T-helper 2 cell treated with Interferon-gamma antibody and Interleukin-4, amounts not matched to agents 5 μg/mL and 100 μg/mL, for 36 hours (primary cell): ENCODE results near the gene PCSK1.

Source experiments
- DNase-seq: peaks from one replicate; pipeline ENCODE4 v3.0.0; 2021; ENCODE audit warnings: low spot score
- H3K27ac Mint-ChIP-seq: one replicate; pipeline ENCODE4 v1.8.0; 2021; ENCODE audit warnings: mild to moderate bottlenecking, mixed read lengths
- H3K27me3 Mint-ChIP-seq: one replicate; pipeline ENCODE4 v1.8.0; 2021; ENCODE audit warnings: low read depth, mixed read lengths
- H3K36me3 Mint-ChIP-seq: one replicate; pipeline ENCODE4 v1.8.0; 2021; ENCODE audit warnings: low read depth, mixed read lengths
- H3K4me1 Mint-ChIP-seq: one replicate; pipeline ENCODE4 v1.8.0; 2021; ENCODE audit warnings: low read depth, mixed read lengths
- H3K4me3 Mint-ChIP-seq: one replicate; pipeline ENCODE4 v1.8.0; 2022; ENCODE audit warnings: mild to moderate bottlenecking, moderate library complexity, mixed read lengths
- H3K9me3 Mint-ChIP-seq: one replicate; pipeline ENCODE4 v1.8.0; 2021; ENCODE audit warnings: mixed read lengths

Gene PCSK1

GRCh38 chr5:96433066-96433447 is at the start of gene PCSK1:
Gene PCSK1, minus strand, starts transcription at chr5:96433248. Its CDS starts 206 bp downstream, at chr5:96433042.
- Mint-ChIP-seq H3K4me3 (no peak within 1 kb of the TSS), H3K4me1 (peaks cover 1% of the 10 kb centered on the region), H3K27ac (no peak within 1 kb of the TSS), H3K9me3 (no peaks in the 10 kb centered on the region), H3K27me3 (peaks cover 64% of the 10 kb centered on the region), H3K36me3 (no peaks in the 10 kb centered on the region)
- no peak for DNase-seq

DNA sequence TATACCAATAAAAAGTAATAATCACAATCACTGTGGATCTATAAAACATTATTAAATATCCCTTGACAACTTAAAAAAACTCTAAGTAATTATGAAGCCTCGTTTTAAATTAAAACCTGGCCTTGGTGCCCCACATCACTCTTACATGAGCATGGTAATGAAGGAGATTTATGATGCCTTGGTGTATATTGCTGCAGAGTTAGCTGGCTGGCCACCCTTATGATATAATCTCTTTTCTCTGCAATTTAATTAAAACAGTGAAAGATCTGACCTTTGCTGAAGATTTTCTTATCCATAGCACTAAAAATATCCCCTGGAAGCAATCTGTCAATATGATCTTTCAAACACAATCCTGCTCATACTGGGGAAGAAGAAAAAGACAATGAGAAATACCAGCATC is 48.8 kb upstream of the PCSK1 start:
- Mint-ChIP-seq H3K4me3 (no peak overlapping the region), H3K9me3 (no peaks in the 10 kb centered on the region), H3K36me3 (no peaks in the 10 kb centered on the region), H3K4me1 (no peaks in the 10 kb centered on the region), H3K27me3 (peaks cover 2% of the 10 kb centered on the region), H3K27ac (no peak overlapping the region)
- no peak for DNase-seq

- H3K9me3 Mint-ChIP-seq, result no peaks in the 10 kb centered on the region
- peaks cover 2% of the 10 kb centered on the region for H3K27me3 Mint-ChIP-seq
- no peak overlapping the region for H3K27ac Mint-ChIP-seq
- H3K36me3 Mint-ChIP-seq, result no peaks in the 10 kb centered on the region
- no peak overlapping the region for H3K4me3 Mint-ChIP-seq
- H3K4me1 Mint-ChIP-seq, result no peaks in the 10 kb centered on the region
- DNase-seq, result no peak
These were observed 48.1 kb upstream of the PCSK1 start for GRCh38 chr5:96481009-96481786.

- no peak for DNase-seq
- Mint-ChIP-seq H3K36me3 (no peaks in the 10 kb centered on the region), H3K27ac (no peak overlapping the region), H3K4me3 (no peak overlapping the region), H3K4me1 (no peaks in the 10 kb centered on the region), H3K9me3 (no peaks in the 10 kb centered on the region), H3K27me3 (peaks cover 2% of the 10 kb centered on the region)
These were observed 45.9 kb upstream of the PCSK1 start for GRCh38 chr5:96478983-96479382.

DNA sequence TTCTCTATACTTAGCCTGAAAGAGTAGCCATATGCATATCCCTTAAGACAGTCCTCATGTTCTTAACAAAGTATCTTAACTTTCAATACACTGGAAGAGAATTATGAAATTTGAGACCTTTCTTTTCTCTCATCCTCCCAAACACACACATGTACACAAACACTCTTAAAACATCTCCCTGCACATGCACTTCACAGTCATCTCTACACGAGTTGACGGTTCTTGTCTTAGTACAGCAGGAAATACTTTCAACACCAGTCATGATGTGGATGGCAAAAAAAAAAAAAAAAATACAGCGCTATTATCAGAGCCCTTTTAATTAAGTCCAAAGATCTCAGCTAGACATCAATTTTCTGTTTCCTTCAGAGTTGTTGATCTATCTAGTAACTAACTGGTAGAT is 43.6 kb upstream of the PCSK1 start:
- Mint-ChIP-seq H3K4me3 (no peak overlapping the region), H3K27ac (no peak overlapping the region), H3K36me3 (no peaks in the 10 kb centered on the region), H3K9me3 (no peaks in the 10 kb centered on the region), H3K27me3 (no peaks in the 10 kb centered on the region), H3K4me1 (no peaks in the 10 kb centered on the region)
- no peak for DNase-seq

GRCh38 chr5:96474073-96474472 is 41.0 kb upstream of the PCSK1 start:
- H3K9me3 Mint-ChIP-seq, result no peaks in the 10 kb centered on the region
- no peak overlapping the region for H3K4me3 Mint-ChIP-seq
- DNase-seq, result no peak
- H3K4me1 Mint-ChIP-seq, result no peaks in the 10 kb centered on the region
- no peak overlapping the region for H3K27ac Mint-ChIP-seq
- H3K27me3 Mint-ChIP-seq, result no peaks in the 10 kb centered on the region
- no peaks in the 10 kb centered on the region for H3K36me3 Mint-ChIP-seq

- H3K4me3 Mint-ChIP-seq, result no peak overlapping the region
- DNase-seq, result no peak
- H3K27ac Mint-ChIP-seq, result no peak overlapping the region
- peaks cover 2% of the 10 kb centered on the region for H3K27me3 Mint-ChIP-seq
- H3K36me3 Mint-ChIP-seq, result no peaks in the 10 kb centered on the region
- no peaks in the 10 kb centered on the region for H3K9me3 Mint-ChIP-seq
- H3K4me1 Mint-ChIP-seq, result no peaks in the 10 kb centered on the region
These were observed 40.1 kb upstream of the PCSK1 start for GRCh38 chr5:96473155-96473554.

DNA sequence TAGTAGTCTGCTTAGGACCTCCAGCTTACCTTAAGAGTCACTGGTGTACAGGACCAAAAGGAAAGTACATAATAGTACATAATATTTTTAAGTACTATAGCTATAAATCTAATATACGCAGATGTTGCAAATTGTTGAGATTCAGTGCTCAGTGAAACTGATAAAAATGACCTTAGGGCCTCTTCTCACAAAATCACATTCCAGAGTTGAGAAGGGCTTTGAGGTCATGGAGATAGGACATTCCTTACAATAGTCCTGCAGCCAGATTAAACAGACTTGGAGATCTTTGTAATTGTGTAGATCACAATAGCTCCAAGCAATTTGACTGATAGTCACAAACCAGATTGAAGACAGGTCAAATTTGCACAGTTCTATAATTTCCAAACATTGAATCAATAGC is 37.7 kb upstream of the PCSK1 start:
- H3K9me3 Mint-ChIP-seq, result no peaks in the 10 kb centered on the region
- no peaks in the 10 kb centered on the region for H3K36me3 Mint-ChIP-seq
- H3K27me3 Mint-ChIP-seq, result peaks cover 9% of the 10 kb centered on the region
- H3K4me1 Mint-ChIP-seq, result no peaks in the 10 kb centered on the region
- DNase-seq, result no peak
- H3K27ac Mint-ChIP-seq, result no peak overlapping the region
- no peak overlapping the region for H3K4me3 Mint-ChIP-seq

GRCh38 chr5:96468956-96469355 is 35.9 kb upstream of the PCSK1 start:
- H3K9me3 Mint-ChIP-seq, result no peaks in the 10 kb centered on the region
- H3K27me3 Mint-ChIP-seq, result peaks cover 12% of the 10 kb centered on the region
- H3K27ac Mint-ChIP-seq, result no peak overlapping the region
- no peak for DNase-seq
- H3K36me3 Mint-ChIP-seq, result no peaks in the 10 kb centered on the region
- no peak overlapping the region for H3K4me3 Mint-ChIP-seq
- no peaks in the 10 kb centered on the region for H3K4me1 Mint-ChIP-seq

DNA sequence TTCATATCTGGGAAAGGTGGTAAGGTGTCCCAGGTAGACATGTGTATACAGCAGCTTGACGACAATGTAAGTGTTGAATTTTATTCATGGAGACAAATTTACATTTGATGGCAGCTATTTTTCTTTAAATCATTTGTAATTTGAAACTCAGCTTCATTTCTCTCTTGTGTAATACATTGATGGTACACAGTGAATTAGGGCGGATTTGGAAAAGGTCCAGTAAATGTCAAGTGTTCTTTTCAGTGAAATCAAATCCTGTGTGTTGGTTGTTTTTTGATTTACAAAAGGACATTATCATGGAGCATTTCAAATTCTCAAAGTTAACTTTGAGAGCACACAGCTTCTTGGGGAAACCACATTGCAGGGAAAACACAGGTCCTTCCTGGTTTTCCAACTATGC is 30.0 kb upstream of the PCSK1 start:
- Mint-ChIP-seq H3K27me3 (peaks cover 24% of the 10 kb centered on the region), H3K27ac (no peak overlapping the region), H3K9me3 (no peaks in the 10 kb centered on the region), H3K36me3 (no peaks in the 10 kb centered on the region), H3K4me1 (no peaks in the 10 kb centered on the region), H3K4me3 (no peak overlapping the region)
- DNase-seq, result no peak

GRCh38 chr5:96459313-96460121 is 26.5 kb upstream of the PCSK1 start:
- no peak for DNase-seq
- H3K27ac Mint-ChIP-seq, result no peak overlapping the region
- H3K36me3 Mint-ChIP-seq, result no peaks in the 10 kb centered on the region
- peaks cover 14% of the 10 kb centered on the region for H3K27me3 Mint-ChIP-seq
- H3K4me1 Mint-ChIP-seq, result no peaks in the 10 kb centered on the region
- no peak overlapping the region for H3K4me3 Mint-ChIP-seq
- no peaks in the 10 kb centered on the region for H3K9me3 Mint-ChIP-seq

DNA sequence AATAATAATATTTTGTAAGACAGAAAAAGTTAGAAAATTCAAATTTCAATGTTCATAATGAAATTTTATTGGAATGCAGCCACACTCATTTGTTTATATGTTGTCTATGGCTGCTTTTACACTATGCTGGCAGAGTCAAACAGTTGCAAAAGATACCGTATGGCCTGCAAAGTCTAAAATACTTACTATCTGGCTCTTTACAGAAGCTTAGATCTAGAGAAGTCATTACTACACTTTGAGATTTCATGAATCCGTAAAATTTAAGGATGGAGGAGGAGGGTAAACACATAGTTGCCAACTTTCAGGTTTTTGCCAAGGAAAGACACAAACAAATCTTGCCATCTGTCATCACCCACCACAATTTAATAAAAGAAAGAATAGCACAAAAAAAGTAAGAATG is 25.1 kb upstream of the PCSK1 start:
- Mint-ChIP-seq H3K27me3 (peaks cover 10% of the 10 kb centered on the region), H3K36me3 (no peaks in the 10 kb centered on the region), H3K4me1 (no peaks in the 10 kb centered on the region), H3K4me3 (no peak overlapping the region), H3K27ac (no peak overlapping the region), H3K9me3 (no peaks in the 10 kb centered on the region)
- DNase-seq, result no peak

DNA sequence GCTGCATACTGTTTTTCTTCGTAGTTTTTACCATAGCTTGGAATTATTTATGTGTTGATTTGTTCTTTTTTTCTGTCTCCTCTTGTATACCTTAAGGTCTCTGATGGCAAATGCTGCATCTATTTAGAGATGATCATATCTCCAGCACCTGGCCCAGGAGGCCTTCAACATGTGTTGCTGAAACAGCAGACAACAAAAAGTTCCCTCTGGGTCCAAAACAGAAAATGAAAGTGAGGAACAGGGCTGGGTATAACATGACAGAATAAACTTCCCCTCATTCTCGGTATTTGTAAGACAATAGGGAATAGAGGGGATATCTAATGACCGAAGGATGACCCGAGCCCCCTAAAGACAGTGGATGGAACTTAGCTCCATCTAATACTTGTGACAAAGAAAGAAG is 22.7 kb upstream of the PCSK1 start:
- no peaks in the 10 kb centered on the region for H3K9me3 Mint-ChIP-seq
- H3K36me3 Mint-ChIP-seq, result no peaks in the 10 kb centered on the region
- H3K4me1 Mint-ChIP-seq, result no peaks in the 10 kb centered on the region
- DNase-seq, result no peak
- H3K27me3 Mint-ChIP-seq, result peaks cover 5% of the 10 kb centered on the region
- no peak overlapping the region for H3K27ac Mint-ChIP-seq
- H3K4me3 Mint-ChIP-seq, result no peak overlapping the region

GRCh38 chr5:96453394-96453793 is 20.3 kb upstream of the PCSK1 start:
- Mint-ChIP-seq H3K27ac (no peak overlapping the region), H3K4me1 (no peaks in the 10 kb centered on the region), H3K9me3 (no peaks in the 10 kb centered on the region), H3K27me3 (peaks cover 4% of the 10 kb centered on the region), H3K36me3 (no peaks in the 10 kb centered on the region), H3K4me3 (no peak overlapping the region)
- no peak for DNase-seq
